ENCODE measurements around the gene CDK5RAP1.

GRCh38 chr20:33423141-33423834 is 22.0 kb upstream of the CDK5RAP1 start:
- TF ChIP-seq CTCF (IDR thresholded peaks at IDR 0.05; ENCODE audit: low read depth, low read length, poor library complexity, severe bottlenecking) = no peak
- TF ChIP-seq EZH2phosphoT487 (IDR thresholded peaks at IDR 0.05; ENCODE audit: borderline replicate concordance, low read length) = no peak
